Thoracic aorta (tissue), 2 donors: Measurements from ENCODE around the gene GPC5. TPM values are rescaled to one million over a fixed set of nuclear protein-coding genes. Genes with fewer than 3 reads are reported as not detected.

Experiments used
- ATAC-seq: fragments of 150-250 bp; one replicate; pipeline ENCODE4 v1.8.0; 2017; ENCODE audit warnings: low read depth; ENCODE audit not compliant: insufficient number of reproducible peaks, low FRiP score
- DNase-seq: peaks from one replicate; pipeline ENCODE4 v3.0.0-alpha.2; 2020; ENCODE audit warnings: low spot score
- H3K27ac ChIP-seq, 2 donors: fragments of 200-600 bp; sonication (generic); 1 replicate in 1 of 2; 2 replicates in 1 of 2; pipeline ENCODE4 v1.5.1; 2016; ENCODE audit warnings: mild to moderate bottlenecking in 2 of 2, moderate library complexity in 2 of 2
- H3K27me3 ChIP-seq: fragments of 200-600 bp; sonication (generic); replicated peaks from 2 replicates; pipeline ENCODE4 v1.6.0; 2016; ENCODE audit warnings: mild to moderate bottlenecking; ENCODE audit not compliant: insufficient read depth
- H3K36me3 ChIP-seq: fragments of 200-600 bp; sonication (generic); one replicate; pipeline ENCODE4 v1.5.1; 2016
- H3K4me1 ChIP-seq, 2 donors: fragments of 200-600 bp; sonication (generic); 1 replicate in 1 of 2; 2 replicates in 1 of 2; pipeline versions ENCODE4 v1.5.1 to v1.6.0; 2016; ENCODE audit warnings: low read depth in 2 of 2, mild to moderate bottlenecking in 1 of 2; ENCODE audit not compliant: control insufficient read depth in 1 of 2
- H3K4me3 ChIP-seq: fragments of 200-600 bp; sonication (generic); 2 replicates; pipeline ENCODE4 v1.5.1; 2016; ENCODE audit warnings: mild to moderate bottlenecking
- H3K9me3 ChIP-seq: fragments of 200-600 bp; sonication (generic); 2 replicates; pipeline ENCODE4 v1.5.1; 2016
- CTCF ChIP-seq: fragments of 200-600 bp; sonication (generic); IDR thresholded peaks from one replicate; pipeline ENCODE4 v1.5.1; 2019; ENCODE audit warnings: antibody characterized with exemption
- total RNA-seq, 2 donors: library from RNA; depleted of rRNA; stranded (reverse); fragments of >200 nt; gene quantifications; one replicate each; pipeline versions ENCODE4 v1.1.0 to v1.2.3, GENCODE V29; 2016

Gene GPC5
- total RNA-seq, 2 donors from 2014 or later = 3.3 TPM; not detected in 1

- Histone ChIP-seq H3K9me3 (no peaks in the 10 kb centered on the region), H3K4me1 (no peaks in the 10 kb centered on the region), H3K4me3 (no peak overlapping the region), H3K36me3 (no peaks in the 10 kb centered on the region), H3K27me3 (no peaks in the 10 kb centered on the region), H3K27ac (no peak overlapping the region)
- DNase-seq (no peak), ATAC-seq (no peak)
- TF ChIP-seq CTCF = no peak
Observed at GRCh38 chr13:92321174-92321573, 922.8 kb downstream of the GPC5 start.

GRCh38 chr13:92345627-92346026 lies 947.2 kb downstream of the GPC5 start:
- no peak overlapping the region for H3K4me3 ChIP-seq
- DNase-seq (no peak), ATAC-seq (no peak)
- H3K4me1 ChIP-seq = no peaks in the 10 kb centered on the region
- no peak overlapping the region for H3K27ac ChIP-seq
- no peaks in the 10 kb centered on the region for H3K9me3 ChIP-seq
- H3K27me3 ChIP-seq = no peaks in the 10 kb centered on the region
- H3K36me3 ChIP-seq = no peaks in the 10 kb centered on the region
- no peak for TF ChIP-seq CTCF

- no peak overlapping the region for H3K27ac ChIP-seq
- H3K27me3 ChIP-seq = no peaks in the 10 kb centered on the region
- H3K36me3 ChIP-seq = no peaks in the 10 kb centered on the region
- no peaks in the 10 kb centered on the region for H3K9me3 ChIP-seq
- no peaks in the 10 kb centered on the region for H3K4me1 ChIP-seq
- no peak for TF ChIP-seq CTCF
- DNase-seq (no peak), ATAC-seq (no peak)
- H3K4me3 ChIP-seq = no peak overlapping the region
Observed at GRCh38 chr13:92346046-92346445, 947.6 kb downstream of the GPC5 start.

GRCh38 chr13:92354583-92354982 lies 956.2 kb downstream of the GPC5 start:
- DNase-seq = no peak
- TF ChIP-seq CTCF = no peak
- Histone ChIP-seq H3K4me3 (no peak overlapping the region), H3K27ac (no peak overlapping the region), H3K4me1 (no peaks in the 10 kb centered on the region), H3K36me3 (no peaks in the 10 kb centered on the region), H3K27me3 (no peaks in the 10 kb centered on the region), H3K9me3 (no peaks in the 10 kb centered on the region)
- ATAC-seq = no peak

- DNase-seq (no peak), ATAC-seq (no peak)
- Histone ChIP-seq H3K27me3 (no peaks in the 10 kb centered on the region), H3K36me3 (no peaks in the 10 kb centered on the region), H3K4me1 (no peaks in the 10 kb centered on the region), H3K9me3 (no peaks in the 10 kb centered on the region), H3K4me3 (no peak overlapping the region), H3K27ac (no peak overlapping the region)
- TF ChIP-seq CTCF = no peak
Observed at GRCh38 chr13:92355213-92355612, 956.8 kb downstream of the GPC5 start.
